Left ventricle myocardium superior (tissue), 1 donor: ENCODE results near the gene RBM14. TPM values are rescaled to one million over a fixed set of nuclear protein-coding genes. Genes with fewer than 3 reads are reported as not detected.
"Not testable (repeated sequence)": the region's sequence is repeated elsewhere in the genome, so short reads cannot be mapped to it uniquely, and the experiment has no call there.

ENCODE experiments used
- ATAC-seq: fragments of 200-7000 bp; cut with Tn5 transposase; one replicate; pipeline ENCODE4 v1.9.1; 2020; ENCODE audit warnings: mild to moderate bottlenecking, moderate library complexity
- DNase-seq: peaks from one replicate; pipeline ENCODE4 v3.0.0-alpha.2; 2020
- intact Hi-C: fragments of 100-400 bp; cut with micrococcal nuclease; formaldehyde crosslinking; loops from one replicate; pipeline ENCODE4 v1.11.0; 2022
- total RNA-seq: library from RNA; stranded (reverse); fragmentation: NEBNext Ultra II Directional; extraction: Animal tissue kit (Norgen Biotek cat#: 25700); gene quantifications from one replicate; pipeline ENCODE4 v1.2.1, GENCODE V29; 2021
- donor health status: DM: no; HTN: yes; CAD: no; lungs with severe emphysema.

The RBM14 gene
- total RNA-seq, 1 donor from 2014 or later, result 31.4 TPM

- DNase-seq, result no peak
- intact Hi-C loops, result no loop called here
- peak; percentile 14 for ATAC-seq
Observed at GRCh38 chr11:66626926-66627325, 10.5 kb downstream of the RBM14 start.

DNA sequence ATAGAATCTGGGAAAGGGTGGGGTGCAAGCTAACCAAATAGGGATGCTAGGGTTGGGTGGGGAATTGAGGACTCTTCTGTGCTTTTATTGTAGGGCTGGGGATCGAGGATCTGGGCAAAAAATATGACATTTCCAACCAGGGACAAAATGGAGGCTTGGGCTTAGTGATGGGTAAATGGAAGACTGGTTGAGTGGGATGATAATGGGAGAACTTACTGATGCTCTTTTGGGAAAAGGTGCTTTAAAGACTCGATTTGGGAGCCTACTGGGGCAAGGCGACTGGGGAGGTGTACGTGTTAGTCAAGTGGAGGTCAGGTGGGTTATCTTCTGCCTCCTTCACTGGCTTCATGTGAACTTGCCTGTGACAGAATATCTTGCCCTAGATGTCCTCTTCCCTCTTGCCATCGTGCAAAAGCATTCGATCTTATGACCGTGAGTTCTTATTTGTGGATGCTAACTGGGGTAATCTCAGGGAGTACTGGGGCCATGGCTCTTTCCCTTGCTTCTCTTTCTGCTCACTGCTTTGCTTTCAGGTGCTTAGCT lies 11.7 kb downstream of the RBM14 start:
- intact Hi-C loops, result no loop called here
- no peak for ATAC-seq

DNA sequence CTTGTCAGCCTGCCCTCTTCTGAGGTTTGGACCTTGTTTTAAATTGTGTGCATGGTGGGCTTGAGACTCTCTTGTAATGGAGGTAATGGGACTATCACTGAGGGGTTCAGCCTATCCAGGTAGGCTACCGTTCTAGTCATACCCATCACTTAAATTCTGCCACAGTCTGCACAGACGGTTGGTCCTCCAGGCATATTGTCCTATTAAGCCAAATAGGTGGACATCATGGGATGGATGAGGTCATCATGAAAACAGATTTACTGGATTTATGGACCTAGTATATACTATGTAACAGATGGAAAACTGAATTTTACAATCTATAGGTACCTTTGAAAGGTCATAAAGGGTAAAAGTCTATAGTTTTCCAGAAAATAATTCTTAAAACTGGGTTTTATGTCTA lies 12.9 kb downstream of the RBM14 start:
- intact Hi-C loops, result no loop called here
- DNase-seq, result no peak
- no peak for ATAC-seq

More for the DNA sequence above, 11.7 kb downstream of the RBM14 start:
- no peak for DNase-seq

- ATAC-seq (no peak), DNase-seq (no peak)
- intact Hi-C loops, result no loop called here
Observed at GRCh38 chr11:66631883-66632282, 15.5 kb downstream of the RBM14 start.

DNA sequence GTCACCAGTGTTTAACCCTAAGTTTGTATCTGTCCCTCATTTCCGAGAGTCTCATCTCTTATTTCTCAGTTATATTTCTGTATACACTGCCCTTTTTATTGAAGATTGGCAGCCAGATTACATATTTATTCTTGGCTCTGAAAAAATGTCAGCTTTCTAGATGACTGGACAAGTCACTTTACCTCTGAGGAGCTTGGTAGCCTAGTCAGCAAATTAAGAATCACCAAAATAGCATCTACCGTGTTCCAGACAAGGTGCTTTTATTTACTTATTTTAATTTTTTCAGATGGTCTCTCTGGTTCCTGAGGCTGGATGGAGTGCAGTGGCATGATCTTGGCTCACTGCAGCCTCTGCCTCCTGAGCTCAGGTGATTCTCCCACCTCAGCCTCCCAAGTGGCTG lies 16.5 kb downstream of the RBM14 start:
- intact Hi-C loops, result no loop called here
- DNase-seq (no peak), ATAC-seq (no peak)

DNA sequence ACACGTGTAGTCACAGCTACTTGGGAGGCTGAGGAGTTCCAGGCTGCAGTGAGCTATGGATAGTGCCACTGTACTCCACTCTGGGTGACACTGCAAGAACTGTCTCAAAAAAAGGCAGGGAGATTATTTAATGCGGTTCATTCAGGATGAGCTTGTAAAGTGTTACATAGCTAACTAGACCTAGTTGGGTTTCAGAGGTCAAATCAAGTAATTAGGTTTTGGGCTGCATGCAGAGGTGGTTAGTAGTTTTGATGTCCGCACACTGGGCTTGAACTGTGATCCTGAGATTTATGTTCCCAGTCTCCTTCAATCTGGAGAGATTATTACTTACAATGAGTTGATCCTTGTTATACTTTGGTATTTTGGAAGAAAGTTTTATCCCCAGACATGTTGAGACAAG lies 20.0 kb downstream of the RBM14 start:
- ATAC-seq, result no peak
- DNase-seq, result no peak
- intact Hi-C loops, result no loop called here

DNA sequence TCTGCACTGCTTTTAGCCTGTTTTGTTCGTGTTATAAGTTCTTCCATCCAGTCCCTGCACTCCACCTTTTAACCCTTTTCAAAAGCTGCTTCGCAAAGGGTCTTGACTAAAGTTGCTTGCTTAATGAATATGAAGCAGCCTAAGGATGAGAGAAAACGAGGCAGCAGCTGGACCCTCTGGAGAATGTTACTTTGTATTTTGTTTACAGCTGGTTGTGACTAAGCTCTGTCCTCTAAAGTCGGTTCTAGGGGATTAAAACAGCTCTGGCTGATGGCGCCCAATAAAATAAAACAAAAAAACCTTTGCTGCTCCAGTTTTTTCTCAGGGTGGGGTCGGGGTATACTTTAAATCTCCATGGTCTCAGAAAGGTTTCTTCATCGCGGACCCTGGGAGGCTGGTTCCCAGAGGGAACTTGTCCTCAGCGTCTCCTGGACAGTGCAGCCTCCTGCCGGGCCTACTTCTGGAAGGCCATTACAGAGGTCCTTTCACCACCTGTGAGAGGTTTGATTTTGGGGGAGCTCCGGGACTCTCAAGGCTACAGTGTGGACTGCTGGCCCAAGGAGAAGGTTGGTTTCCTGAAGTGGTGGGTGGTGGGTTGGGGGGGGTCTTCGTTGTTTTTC lies 21.2 kb downstream of the RBM14 start:
- intact Hi-C loops, result no loop called here
- ATAC-seq (peak; percentile 1), DNase-seq (no peak)

DNA sequence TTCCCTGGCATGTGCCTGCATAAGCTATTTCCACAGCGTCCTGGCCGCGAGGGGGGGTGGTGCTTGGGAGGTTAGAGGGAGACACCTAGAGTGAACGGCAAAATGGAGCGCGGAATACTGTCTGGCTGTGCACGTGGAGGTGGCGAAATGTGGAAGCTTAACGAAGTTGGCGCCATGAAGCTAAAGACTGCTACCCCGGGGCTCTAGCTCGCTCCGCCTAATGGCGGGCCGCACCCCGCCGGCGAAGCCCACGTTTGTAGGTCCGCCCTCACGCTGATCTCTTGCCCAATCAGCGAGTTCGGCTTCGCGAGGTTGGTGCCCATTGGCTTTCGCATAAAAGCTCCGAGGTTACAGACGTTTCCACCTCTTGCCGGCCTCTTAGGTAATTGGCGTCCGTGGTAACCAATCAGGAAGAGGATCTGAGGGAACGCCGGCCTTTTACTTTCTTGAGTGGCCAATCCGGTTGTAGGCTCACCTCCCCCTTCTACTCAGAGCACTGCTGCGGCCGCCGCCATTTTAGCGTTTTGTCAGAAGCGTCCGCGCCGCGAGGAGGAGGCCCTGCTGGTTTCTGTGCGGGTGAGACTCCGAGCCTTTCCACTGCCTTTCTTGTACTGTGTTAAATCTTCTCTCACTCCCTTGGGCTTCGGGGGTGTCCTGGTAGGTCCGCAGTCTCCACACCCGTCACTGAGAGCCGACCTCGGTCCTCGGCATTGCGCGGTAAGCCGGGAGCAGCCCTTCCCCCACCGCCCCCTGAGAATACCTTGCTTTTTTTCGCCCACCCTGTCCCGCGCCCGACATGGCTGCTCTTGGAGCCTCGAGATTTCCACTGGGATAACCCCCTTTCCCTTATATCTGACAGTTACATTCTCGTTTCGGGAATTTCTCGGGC lies 22.0 kb downstream of the RBM14 start, which contains the start of gene RBM4:
TSS of gene RBM4 (plus strand) at position 527 of the 889 bp plus-strand sequence. CDS start 1,009 bp downstream, outside the sequence.
- peak; percentile 98 for ATAC-seq
- intact Hi-C loops, result no loop called here
- DNase-seq, result peak; percentile 95

- no peak for DNase-seq
- intact Hi-C loops, result no loop called here
- ATAC-seq, result peak; percentile 5
Observed at GRCh38 chr11:66639066-66639813, 22.8 kb downstream of the RBM14 start.

- intact Hi-C loops, ATAC-seq, DNase-seq: not testable (repeated sequence)
Observed at GRCh38 chr11:66639814-66640340, 23.4 kb downstream of the RBM14 start.

- ATAC-seq (no peak), DNase-seq (no peak)
- intact Hi-C loops, result no loop called here
Observed at GRCh38 chr11:66641834-66642233, 25.4 kb downstream of the RBM14 start.

- DNase-seq (no peak), ATAC-seq (no peak)
- intact Hi-C loops, result no loop called here
Observed at GRCh38 chr11:66643745-66644437, 27.5 kb downstream of the RBM14 start.

DNA sequence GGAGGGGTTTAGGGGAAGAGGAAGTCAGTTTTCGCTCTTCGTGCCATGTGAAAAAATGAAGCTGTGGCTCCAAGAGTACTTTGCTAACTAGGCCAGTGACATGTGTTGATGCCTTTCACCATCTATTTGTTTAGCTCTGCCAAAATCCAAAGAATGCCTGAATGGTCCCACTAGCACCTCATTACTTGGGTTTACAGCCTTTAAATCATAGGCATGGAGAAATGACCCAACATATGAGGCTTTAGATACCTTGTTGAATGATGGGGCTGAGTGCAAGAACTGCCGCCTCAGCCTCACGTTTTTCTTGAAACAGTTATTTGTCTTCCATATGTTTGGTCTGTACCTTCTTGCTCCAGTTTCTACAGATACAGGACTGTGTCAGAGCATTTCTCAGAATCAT lies 30.4 kb downstream of the RBM14 start:
- intact Hi-C loops, result no loop called here
- no peak for ATAC-seq
- DNase-seq, result no peak

GRCh38 chr11:66649903-66650302 lies 33.5 kb downstream of the RBM14 start:
- no peak for ATAC-seq
- DNase-seq, result no peak
- intact Hi-C loops, result no loop called here

GRCh38 chr11:66651016-66651415 lies 34.6 kb downstream of the RBM14 start:
- ATAC-seq (no peak), DNase-seq (no peak)
- intact Hi-C loops, result no loop called here

DNA sequence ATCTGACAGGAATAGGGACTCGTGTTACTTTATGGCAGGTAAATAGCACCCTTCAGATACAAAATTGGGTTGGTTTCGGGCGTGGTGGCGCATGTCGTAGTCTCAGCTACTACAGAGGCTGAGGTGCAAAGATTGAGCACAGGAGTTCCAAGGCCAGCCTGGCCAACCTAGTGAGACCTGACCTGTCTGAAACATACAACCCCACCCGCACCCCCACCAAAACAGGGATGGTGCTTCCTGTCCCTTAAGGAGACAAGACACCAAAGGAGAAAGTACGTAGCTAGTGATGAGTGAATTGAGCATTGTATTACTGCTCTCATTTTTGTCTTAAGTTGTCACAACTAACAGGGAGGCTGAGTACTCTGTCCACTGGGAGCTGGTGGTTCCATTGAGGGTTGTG lies 36.2 kb downstream of the RBM14 start:
- DNase-seq (no peak), ATAC-seq (no peak)
- intact Hi-C loops, result no loop called here

DNA sequence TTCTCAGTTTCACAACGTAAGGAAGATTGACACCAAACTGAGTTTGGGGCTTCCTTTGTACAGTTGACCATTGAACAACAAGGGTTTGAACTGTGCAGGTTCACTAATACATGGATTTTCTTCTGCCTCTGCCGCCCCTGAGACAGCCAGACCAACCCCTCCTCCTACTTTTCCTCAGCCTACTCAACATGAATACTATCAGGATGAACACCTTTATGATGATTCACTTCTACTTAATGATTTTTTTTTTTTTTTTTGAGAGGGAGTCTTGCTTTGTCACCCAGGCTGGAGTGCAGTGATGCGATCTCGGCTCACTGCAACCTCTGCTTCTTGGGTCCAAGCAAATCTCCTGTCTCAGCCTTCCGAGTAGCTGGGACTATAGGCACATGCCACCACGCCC lies 36.7 kb downstream of the RBM14 start:
- DNase-seq (no peak), ATAC-seq (no peak)
- intact Hi-C loops, result no loop called here

DNA sequence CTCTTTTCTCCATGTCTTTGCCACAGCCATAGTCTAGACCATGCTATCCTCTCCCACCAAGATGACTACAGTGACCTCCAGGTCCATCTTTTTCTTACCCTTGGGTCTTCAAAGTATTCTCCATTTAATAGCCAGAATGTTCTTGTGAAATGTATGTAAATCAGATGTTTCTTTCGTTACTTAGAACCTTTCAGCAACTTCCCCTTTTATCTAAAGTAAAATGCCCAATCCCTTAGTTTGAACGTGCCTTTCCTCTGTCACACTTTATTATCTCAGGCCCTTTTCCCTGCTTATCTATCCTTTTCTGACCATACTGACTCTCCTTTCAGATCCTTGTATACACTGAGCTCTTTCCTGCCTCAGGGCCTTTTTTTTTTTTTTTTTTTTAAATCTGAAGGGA lies 43.3 kb downstream of the RBM14 start:
- ATAC-seq, result no peak
- no peak for DNase-seq
- intact Hi-C loops, result no loop called here

DNA sequence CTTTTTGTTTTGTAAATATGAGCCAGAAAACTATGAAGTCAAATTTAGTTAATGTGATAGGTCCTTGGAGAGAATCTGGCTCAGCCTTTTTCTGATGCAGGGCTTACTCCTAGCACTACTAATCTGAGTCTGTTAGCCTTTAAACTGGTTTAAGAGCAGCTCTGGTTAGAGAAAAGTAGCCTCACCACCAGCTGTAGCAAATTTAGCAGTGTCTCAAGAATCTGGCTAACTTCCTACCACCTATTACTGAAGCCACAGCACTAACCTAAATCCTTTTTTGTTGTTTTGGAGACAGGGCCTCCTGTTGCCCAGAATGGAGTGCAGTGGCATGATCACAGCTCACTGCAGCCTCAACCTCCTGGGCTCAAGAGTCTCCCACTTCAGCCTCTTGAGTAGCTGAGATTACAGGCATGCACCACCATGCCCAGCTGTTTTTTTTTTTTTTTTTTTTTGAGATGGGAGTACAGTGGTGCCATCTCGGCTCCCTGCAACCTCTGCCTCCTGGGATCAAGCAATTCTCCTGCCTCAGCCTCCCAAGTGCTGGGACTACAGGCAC lies 47.4 kb downstream of the RBM14 start:
- DNase-seq (no peak), ATAC-seq (peak; percentile 58)
- intact Hi-C loops, result no loop called here
